NCI-H2081 treated with DMSO at 0.1 percent for 48 hours (cell line): ENCODE measurements around the gene SLC35G2.
"Not testable (repeated sequence)": the region's sequence is repeated elsewhere in the genome, so short reads cannot be mapped to it uniquely, and the experiment has no call there.

ENCODE experiments used
- DNase-seq: peaks from one replicate; lab custom pipeline; 2025; lab: John Stamatoyannopoulos, UW

Gene SLC35G2

DNA sequence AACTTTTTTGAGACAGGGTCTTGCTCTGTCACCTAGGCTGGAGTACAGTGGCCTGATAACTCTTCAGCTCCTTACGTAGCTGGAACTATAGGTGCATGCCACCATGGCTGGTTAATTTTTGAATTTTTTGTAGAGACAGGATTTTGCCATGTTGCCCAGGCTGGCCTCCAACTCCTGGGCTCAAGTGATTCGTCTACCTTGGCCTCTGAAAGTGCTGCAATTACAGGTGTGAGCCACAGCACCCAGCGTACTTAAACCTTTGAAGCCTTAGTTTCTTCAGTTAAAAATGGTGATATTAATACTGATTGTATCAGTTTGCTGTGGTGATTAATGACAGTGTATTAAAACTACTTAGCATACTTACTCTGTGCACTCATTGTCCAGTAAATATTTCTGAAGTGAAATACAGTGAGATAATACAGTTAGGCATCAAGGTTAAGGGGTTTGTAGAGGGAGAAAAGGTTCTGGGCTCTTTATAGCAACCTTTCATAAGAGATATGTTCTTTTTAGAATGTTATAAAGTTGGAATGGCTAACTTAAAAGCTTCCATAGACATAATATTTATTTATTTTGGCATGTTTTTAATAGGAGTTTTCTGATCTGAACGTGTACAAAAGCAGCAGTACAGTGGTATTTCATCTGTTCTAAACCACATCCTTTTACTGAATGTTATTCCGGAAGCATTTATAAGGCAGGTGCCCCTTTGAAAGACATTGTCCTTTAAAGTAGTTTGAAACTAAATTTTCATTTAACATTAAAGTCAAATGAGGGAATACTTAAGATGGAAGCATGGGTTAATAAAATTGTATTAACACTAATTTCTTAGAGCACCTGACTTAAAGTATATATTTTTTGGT is 66.7 kb downstream of the SLC35G2 start:
- DNase-seq: no peak

DNA sequence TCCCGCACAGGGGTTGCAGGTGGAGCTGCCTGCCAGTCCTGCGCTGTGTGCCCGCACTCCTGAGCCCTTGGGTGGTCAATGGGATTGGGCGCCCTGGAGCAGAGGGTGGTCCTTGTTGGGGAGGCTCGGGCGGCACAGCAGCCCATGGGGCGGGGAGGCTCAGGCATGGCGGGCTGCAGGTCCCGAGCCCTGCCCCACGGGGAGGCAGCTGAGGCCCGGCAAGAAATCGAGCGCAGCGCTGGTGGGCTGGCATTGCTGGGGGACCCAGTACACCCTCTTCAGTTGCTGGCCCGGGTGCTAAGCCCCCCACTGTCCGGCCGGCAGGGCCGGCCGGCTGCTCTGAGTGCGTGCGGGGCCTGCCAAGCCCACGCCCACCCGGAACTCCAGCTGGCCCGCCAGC is 71.0 kb downstream of the SLC35G2 start:
- DNase-seq: no peak

- no peak for DNase-seq
These were observed 73.3 kb downstream of the SLC35G2 start for GRCh38 chr3:136891934-136892855.

GRCh38 chr3:136893848-136894443 is 75.0 kb downstream of the SLC35G2 start:
- no peak for DNase-seq

GRCh38 chr3:136897171-136897570 is 78.2 kb downstream of the SLC35G2 start:
- DNase-seq: not testable (repeated sequence)

DNA sequence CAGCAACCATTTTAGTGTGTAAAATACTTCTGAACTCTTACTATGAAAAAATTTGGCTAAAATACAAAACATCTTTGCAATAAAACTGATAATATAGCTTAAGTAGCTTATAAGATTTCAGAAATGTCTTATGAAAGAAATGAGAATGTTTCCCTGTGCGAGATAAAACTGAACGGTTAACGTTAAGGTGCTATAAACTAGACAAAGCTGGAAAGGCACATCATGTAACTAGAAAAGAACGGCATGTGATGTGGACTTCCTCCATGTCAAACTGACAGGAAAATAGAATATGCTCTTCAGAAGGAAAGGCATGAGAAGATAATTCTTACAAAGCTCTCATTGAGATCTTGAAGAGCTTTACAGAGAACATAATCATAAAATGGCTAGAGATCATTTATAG is 79.6 kb downstream of the SLC35G2 start:
- DNase-seq: no peak

GRCh38 chr3:136898954-136899353 is 80.0 kb downstream of the SLC35G2 start:
- DNase-seq: no peak

- no peak for DNase-seq
These were observed 80.8 kb downstream of the SLC35G2 start for GRCh38 chr3:136899622-136900158.

- not testable (repeated sequence) for DNase-seq
These were observed 81.8 kb downstream of the SLC35G2 start for GRCh38 chr3:136900694-136901093.

GRCh38 chr3:136901391-136901790 is 82.5 kb downstream of the SLC35G2 start:
- DNase-seq: no peak

GRCh38 chr3:136902530-136902929 is 83.6 kb downstream of the SLC35G2 start:
- DNase-seq: not testable (repeated sequence)

DNA sequence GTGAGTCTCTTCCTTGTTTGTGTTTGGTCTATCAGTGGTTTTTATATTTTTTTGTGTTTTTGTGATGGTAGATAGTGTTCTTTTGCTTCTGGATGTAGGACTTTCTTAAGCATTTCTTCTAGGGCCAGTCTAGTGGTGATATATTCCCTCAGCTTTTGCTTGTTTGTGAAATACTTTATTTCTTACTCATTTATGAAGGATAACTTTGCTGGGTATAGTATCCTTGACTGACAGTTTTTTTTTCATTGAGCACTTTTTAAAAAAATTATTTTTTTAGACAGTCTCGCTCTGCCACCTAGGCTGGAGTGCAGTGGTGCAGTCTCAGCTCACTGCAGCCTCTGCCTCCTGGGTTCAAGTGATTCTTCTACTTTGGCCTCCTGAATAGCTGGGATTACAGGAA is 85.0 kb downstream of the SLC35G2 start:
- no peak for DNase-seq

- DNase-seq: no peak
These were observed 85.8 kb downstream of the SLC35G2 start for GRCh38 chr3:136904746-136905145.
